Activated gamma-delta T cell treated with Interleukin-2 at 50 U/mL for 16 hours (primary cell): ENCODE data around the gene PNLIPRP3.

Experiments used
- DNase-seq: peaks from one replicate; pipeline ENCODE4 v3.0.0-alpha.2; 2020

PNLIPRP3 gene

GRCh38 chr10:116521424-116522290, 94.0 kb downstream of the PNLIPRP3 start:
- DNase-seq, result no peak

- no peak for DNase-seq
Observed at GRCh38 chr10:116522803-116523381, 95.2 kb downstream of the PNLIPRP3 start.

GRCh38 chr10:116524736-116525135, 97.1 kb downstream of the PNLIPRP3 start:
- no peak for DNase-seq

GRCh38 chr10:116526219-116526618, 98.6 kb downstream of the PNLIPRP3 start:
- no peak for DNase-seq
